H9 (cell line): Measurements from ENCODE around the gene CEP250. TPM values are rescaled to one million over a fixed set of nuclear protein-coding genes. Genes with fewer than 3 reads are reported as not detected.

Experiments used
- DNase-seq: peaks from one replicate; pipeline ENCODE4 v3.0.0-alpha.2; 2017
- H2AFZ ChIP-seq: one replicate; pipeline ENCODE4 v1.6.1; 2013; ENCODE audit warnings: mild to moderate bottlenecking, low read length, control low read depth, moderate library complexity
- H2AK5ac ChIP-seq: 2 replicates; pipeline ENCODE4 v1.6.1; 2013; ENCODE audit warnings: low read length, control low read depth, mixed read lengths; ENCODE audit not compliant: insufficient read length
- H2BK120ac ChIP-seq: one replicate; pipeline ENCODE4 v1.6.1; 2013; ENCODE audit warnings: low read depth, mild to moderate bottlenecking, low read length, control low read depth, inconsistent platforms; ENCODE audit not compliant: poor library complexity, severe bottlenecking
- H2BK12ac ChIP-seq: 2 replicates; pipeline ENCODE4 v1.6.1; 2013; ENCODE audit warnings: low read length, control low read depth, mixed read lengths, low read depth; ENCODE audit not compliant: insufficient read length
- H2BK15ac ChIP-seq: 2 replicates; pipeline ENCODE4 v1.6.1; 2013; ENCODE audit warnings: low read depth, low read length, control low read depth
- H2BK20ac ChIP-seq: one replicate; pipeline ENCODE4 v1.6.1; 2013; ENCODE audit warnings: low read depth, mild to moderate bottlenecking, low read length, control low read depth, inconsistent platforms; ENCODE audit not compliant: poor library complexity, severe bottlenecking
- H2BK5ac ChIP-seq: 2 replicates; pipeline ENCODE4 v1.6.1; 2013; ENCODE audit warnings: low read length, control low read depth, mixed read lengths; ENCODE audit not compliant: insufficient read length
- H3K14ac ChIP-seq: 2 replicates; pipeline ENCODE4 v1.6.1; 2013; ENCODE audit warnings: low read length, control low read depth; ENCODE audit not compliant: insufficient read depth
- H3K18ac ChIP-seq: 2 replicates; pipeline ENCODE4 v1.6.1; 2013; ENCODE audit warnings: low read depth, mild to moderate bottlenecking, mixed read lengths, low read length, control low read depth; ENCODE audit not compliant: insufficient read length
- H3K23ac ChIP-seq: 2 replicates; pipeline ENCODE4 v1.6.1; 2013; ENCODE audit warnings: low read length, control low read depth, mixed read lengths, low read depth; ENCODE audit not compliant: insufficient read length
- H3K23me2 ChIP-seq: 2 replicates; pipeline ENCODE4 v1.6.1; 2013; ENCODE audit warnings: low read depth, mild to moderate bottlenecking, mixed read lengths, low read length, control low read depth; ENCODE audit not compliant: insufficient read length, poor library complexity, severe bottlenecking
- H3K27ac ChIP-seq: 2 replicates; pipeline ENCODE4 v1.5.1; 2013; ENCODE audit warnings: low read length, control low read depth, mixed read lengths, low read depth; ENCODE audit not compliant: insufficient read length
- H3K27me3 ChIP-seq: 2 replicates; pipeline ENCODE4 v1.6.1; 2013; ENCODE audit warnings: low read length, control low read depth, inconsistent platforms; ENCODE audit not compliant: insufficient read depth
- H3K4ac ChIP-seq: 2 replicates; pipeline ENCODE4 v1.6.1; 2013; ENCODE audit warnings: low read depth, mild to moderate bottlenecking, control low read depth, inconsistent platforms, low read length, moderate library complexity
- H3K4me1 ChIP-seq: 2 replicates; pipeline ENCODE4 v1.6.1; 2013; ENCODE audit warnings: low read length, control low read depth, inconsistent platforms; ENCODE audit not compliant: insufficient read depth
- H3K4me2 ChIP-seq: 2 replicates; pipeline ENCODE4 v1.6.1; 2013; ENCODE audit warnings: low read length, control low read depth, mixed read lengths; ENCODE audit not compliant: insufficient read length, insufficient read depth
- H3K56ac ChIP-seq: 2 replicates; pipeline ENCODE4 v1.6.1; 2013; ENCODE audit warnings: low read depth, mild to moderate bottlenecking, mixed read lengths, low read length, control low read depth; ENCODE audit not compliant: insufficient read length
- H3K79me1 ChIP-seq: 2 replicates; pipeline ENCODE4 v1.6.1; 2013; ENCODE audit warnings: low read depth, mild to moderate bottlenecking, moderate library complexity, low read length, control low read depth, inconsistent platforms; ENCODE audit not compliant: insufficient read depth, poor library complexity, severe bottlenecking
- H3K79me2 ChIP-seq: 2 replicates; pipeline ENCODE4 v1.6.1; 2013; ENCODE audit warnings: low read length, control low read depth, inconsistent platforms; ENCODE audit not compliant: insufficient read depth
- H3K9ac ChIP-seq: 2 replicates; pipeline ENCODE4 v1.6.1; 2013; ENCODE audit warnings: low read length, control low read depth, mixed read lengths; ENCODE audit not compliant: insufficient read length; ENCODE audit errors: extremely low read depth
- H3K9me3 ChIP-seq: one replicate; pipeline ENCODE4 v1.6.1; 2013; ENCODE audit warnings: low read depth, low read length, inconsistent platforms; ENCODE audit not compliant: control insufficient read depth
- H3T11ph ChIP-seq: one replicate; pipeline ENCODE4 v1.6.1; 2013; ENCODE audit warnings: mild to moderate bottlenecking, low read length, control low read depth, inconsistent platforms
- H4K20me1 ChIP-seq: one replicate; pipeline ENCODE4 v1.6.1; 2013; ENCODE audit not compliant: control insufficient read depth, insufficient read length, insufficient read depth
- H4K5ac ChIP-seq: 2 replicates; pipeline ENCODE4 v1.6.1; 2013; ENCODE audit warnings: low read depth, mild to moderate bottlenecking, mixed read lengths, low read length, control low read depth; ENCODE audit not compliant: insufficient read length
- H4K8ac ChIP-seq: replicated peaks from 2 replicates; pipeline ENCODE4 v1.6.1; 2013; ENCODE audit warnings: low read length, control low read depth, mixed read lengths, low read depth; ENCODE audit not compliant: insufficient read length
- H4K91ac ChIP-seq: 2 replicates; pipeline ENCODE4 v1.6.1; 2013; ENCODE audit warnings: low read depth, mild to moderate bottlenecking, moderate library complexity, mixed read lengths, low read length, control low read depth; ENCODE audit not compliant: insufficient read length
- H3K27ac Mint-ChIP-seq, 3 experiments: 2 replicates in 2 of 3; 3 replicates in 1 of 3; pipeline ENCODE4 v1.8.0; 2020 to 2021; ENCODE audit warnings: mixed read lengths in 3 of 3, mild to moderate bottlenecking in 1 of 3, moderate library complexity in 1 of 3
- H3K27me3 Mint-ChIP-seq: 2 replicates; pipeline ENCODE4 v1.8.0; 2021; ENCODE audit warnings: low read depth, mild to moderate bottlenecking, moderate library complexity, mixed read lengths
- H3K36me3 Mint-ChIP-seq, 3 experiments: 2 replicates in 2 of 3; 3 replicates in 1 of 3; pipeline ENCODE4 v1.8.0; 2020 to 2021; ENCODE audit warnings: low read depth in 3 of 3, mixed read lengths in 3 of 3; ENCODE audit not compliant: insufficient read depth in 1 of 3
- H3K4me1 Mint-ChIP-seq, 2 experiments: 2 replicates each; pipeline ENCODE4 v1.8.0; 2020; ENCODE audit warnings: mixed read lengths in 2 of 2
- H3K4me3 Mint-ChIP-seq, 2 experiments: 2 replicates in 1 of 2; 3 replicates in 1 of 2; pipeline ENCODE4 v1.8.0; 2020 to 2021; ENCODE audit warnings: mild to moderate bottlenecking in 2 of 2, mixed read lengths in 2 of 2, moderate library complexity in 1 of 2
- H3K9me3 Mint-ChIP-seq, 2 experiments: 2 replicates in 1 of 2; 3 replicates in 1 of 2; pipeline ENCODE4 v1.8.0; 2020; ENCODE audit warnings: mild to moderate bottlenecking in 2 of 2, mixed read lengths in 2 of 2, moderate library complexity in 1 of 2
- whole genome bisulfite sequencing: extraction: QIAGEN DNeasy Blood & Tissue Kit; methylation state at CpG from one replicate; pipeline ENCODE4 v1.1.7; 2013; ENCODE audit warnings: missing lambda C conversion rate, low lambda C conversion rate, mixed read lengths; ENCODE audit not compliant: insufficient read length; ENCODE audit errors: extremely low coverage; 5-methylcytosine and 5-hydroxymethylcytosine counted together
- total RNA-seq: library from RNA; stranded (reverse); gene quantifications from 2 replicates; pipeline ENCODE4 v1.2.1, GENCODE V29; 2021
- TF ChIP-seq, protein P1 (sequence below): fragments of 200-600 bp; sonication (generic); conservative IDR thresholded peaks from 3 replicates; pipeline ENCODE4 v1.8.0; 2021; ENCODE audit warnings: antibody characterized with exemption, mild to moderate bottlenecking

Gene CEP250
- total RNA-seq, 1 experiment from 2014 or later = 29.8 TPM

DNA sequence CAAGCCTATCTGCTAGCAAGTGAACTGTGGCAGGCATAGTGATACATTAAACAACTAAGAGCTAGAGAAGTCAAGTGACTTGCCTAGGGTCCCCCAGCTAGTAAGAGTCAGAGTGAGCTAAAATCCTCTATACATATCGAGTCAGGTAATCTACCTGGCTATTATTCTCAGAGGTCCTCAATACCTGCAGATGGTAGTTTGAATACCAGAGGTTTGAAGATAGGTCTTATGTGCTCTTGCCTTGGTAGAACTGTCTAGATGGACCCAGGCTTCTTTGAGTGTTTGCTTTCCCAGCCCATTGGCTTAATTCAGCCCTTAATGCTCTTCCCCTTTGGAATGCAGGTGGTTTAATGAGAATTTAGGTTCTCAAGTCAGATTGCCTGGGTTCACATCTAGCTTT is 87.6 kb downstream of the CEP250 start:
- Histone ChIP-seq H3K27me3 (no peaks in the 10 kb centered on the region), H3K4ac (no peak overlapping the region), H3K27ac (no peak overlapping the region), H2BK20ac (no peak overlapping the region), H3K56ac (no peak overlapping the region), H3K14ac (no peak overlapping the region), H3K23ac (no peak overlapping the region), H2BK120ac (no peak overlapping the region), H4K20me1 (no peaks in the 10 kb centered on the region), H2AK5ac (no peak overlapping the region), H2BK12ac (no peak overlapping the region), H3K4me2 (peak overlapping the region; percentile 86), H3K79me1 (no peaks in the 10 kb centered on the region), H3K79me2 (no peaks in the 10 kb centered on the region), H3K18ac (no peak overlapping the region), H3T11ph (no peak overlapping the region), H3K9ac (no peak overlapping the region), H4K5ac (no peak overlapping the region), H4K8ac (no peak overlapping the region), H2BK5ac (no peak overlapping the region), H3K9me3 (no peaks in the 10 kb centered on the region), H2BK15ac (no peak overlapping the region), H3K4me1 (peaks cover 2% of the 10 kb centered on the region; the same call in 1 of the 2 replicates), H3K23me2 (peaks cover 10% of the 10 kb centered on the region), H4K91ac (no peak overlapping the region), H2AFZ (no peak overlapping the region)
- TF ChIP-seq, protein P1, sequence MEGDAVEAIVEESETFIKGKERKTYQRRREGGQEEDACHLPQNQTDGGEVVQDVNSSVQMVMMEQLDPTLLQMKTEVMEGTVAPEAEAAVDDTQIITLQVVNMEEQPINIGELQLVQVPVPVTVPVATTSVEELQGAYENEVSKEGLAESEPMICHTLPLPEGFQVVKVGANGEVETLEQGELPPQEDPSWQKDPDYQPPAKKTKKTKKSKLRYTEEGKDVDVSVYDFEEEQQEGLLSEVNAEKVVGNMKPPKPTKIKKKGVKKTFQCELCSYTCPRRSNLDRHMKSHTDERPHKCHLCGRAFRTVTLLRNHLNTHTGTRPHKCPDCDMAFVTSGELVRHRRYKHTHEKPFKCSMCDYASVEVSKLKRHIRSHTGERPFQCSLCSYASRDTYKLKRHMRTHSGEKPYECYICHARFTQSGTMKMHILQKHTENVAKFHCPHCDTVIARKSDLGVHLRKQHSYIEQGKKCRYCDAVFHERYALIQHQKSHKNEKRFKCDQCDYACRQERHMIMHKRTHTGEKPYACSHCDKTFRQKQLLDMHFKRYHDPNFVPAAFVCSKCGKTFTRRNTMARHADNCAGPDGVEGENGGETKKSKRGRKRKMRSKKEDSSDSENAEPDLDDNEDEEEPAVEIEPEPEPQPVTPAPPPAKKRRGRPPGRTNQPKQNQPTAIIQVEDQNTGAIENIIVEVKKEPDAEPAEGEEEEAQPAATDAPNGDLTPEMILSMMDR = no peak
- no peak for DNase-seq
- H3K27ac Mint-ChIP-seq = no peak overlapping the region; a peak in 1 of 7 replicates
- H3K27me3 Mint-ChIP-seq = no peaks in the 10 kb centered on the region
- H3K4me3 Mint-ChIP-seq = peak overlapping the region; percentile 89 to 90
- peaks cover 15 to 20% of the 10 kb centered on the region in 2 experiments for H3K4me1 Mint-ChIP-seq
- no CpG with 5 or more reads among the region's 1 CpG for WGBS
- no peaks in the 10 kb centered on the region for H3K9me3 Mint-ChIP-seq
- H3K36me3 Mint-ChIP-seq = peaks cover 7 to 21% (median 16%) of the 10 kb centered on the region in 3 experiments; a peak in 6 of 7 replicates
